HG03469 (cell line): Measurements from ENCODE around the gene TRPC1.
"Not testable (repeated sequence)": the region's sequence is repeated elsewhere in the genome, so short reads cannot be mapped to it uniquely, and the experiment has no call there.

Experiments used
- ATAC-seq: cut with Tn5 transposase; IDR thresholded peaks from one replicate; pipeline ENCODE4 v1.9.1; 2021; ENCODE audit warnings: mild to moderate bottlenecking, moderate library complexity, moderate number of reproducible peaks; ENCODE audit not compliant: unreplicated experiment

Gene TRPC1

DNA sequence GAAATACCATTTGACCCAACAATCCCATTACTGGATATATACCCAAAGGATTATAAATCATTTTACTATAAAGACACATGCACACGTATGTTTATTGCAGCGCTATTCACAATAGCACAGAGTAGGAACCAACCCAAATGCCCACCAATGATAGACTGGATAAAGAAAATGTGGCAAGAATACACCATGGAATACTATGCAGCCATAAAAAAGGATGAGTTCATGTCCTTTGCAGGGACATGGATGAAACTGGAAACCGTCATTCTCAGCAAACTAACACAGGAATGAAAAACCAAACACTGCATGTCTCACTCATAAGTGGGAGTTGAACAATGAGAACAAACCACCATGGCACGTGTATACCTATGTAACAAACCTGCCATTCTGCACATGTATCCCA is 26.7 kb downstream of the TRPC1 start:
- ATAC-seq: not testable (repeated sequence)

DNA sequence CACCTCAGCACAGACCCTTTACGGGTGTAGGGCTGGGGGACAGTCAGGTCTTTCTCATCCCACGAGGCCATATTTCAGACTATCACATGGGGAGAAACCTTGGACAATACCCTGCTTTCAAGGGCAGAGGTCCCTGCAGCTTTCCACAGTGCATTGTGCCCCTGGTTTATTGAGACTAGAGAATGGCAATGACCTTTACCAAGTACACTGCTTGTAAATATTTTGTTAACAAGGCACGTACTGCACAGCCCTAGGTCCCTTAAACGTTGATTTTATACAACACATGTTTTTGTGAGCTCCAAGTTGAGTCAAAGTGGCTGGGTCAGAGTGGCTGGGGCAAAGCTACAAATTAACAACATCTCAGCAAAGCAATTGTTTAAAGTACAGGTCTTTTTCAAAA is 28.8 kb downstream of the TRPC1 start:
- not testable (repeated sequence) for ATAC-seq

DNA sequence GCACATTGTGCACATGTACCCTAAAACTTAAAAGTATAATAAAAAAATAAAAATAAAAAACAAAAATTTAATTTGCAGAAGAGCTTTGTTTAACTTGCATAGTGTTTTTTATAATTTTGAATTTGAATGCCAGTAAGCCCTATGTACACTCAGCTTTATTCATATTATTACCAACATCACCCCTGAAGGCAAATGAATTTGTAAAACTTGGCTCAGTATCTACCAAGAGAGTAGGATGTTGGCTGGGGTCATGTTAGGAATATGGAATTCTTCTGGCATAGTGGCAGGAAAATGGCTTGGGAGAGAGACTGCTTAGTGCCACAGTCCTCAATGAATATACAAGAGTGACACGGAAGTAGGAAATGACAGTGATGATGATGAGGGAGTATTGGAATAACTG is 30.7 kb downstream of the TRPC1 start:
- no peak for ATAC-seq

DNA sequence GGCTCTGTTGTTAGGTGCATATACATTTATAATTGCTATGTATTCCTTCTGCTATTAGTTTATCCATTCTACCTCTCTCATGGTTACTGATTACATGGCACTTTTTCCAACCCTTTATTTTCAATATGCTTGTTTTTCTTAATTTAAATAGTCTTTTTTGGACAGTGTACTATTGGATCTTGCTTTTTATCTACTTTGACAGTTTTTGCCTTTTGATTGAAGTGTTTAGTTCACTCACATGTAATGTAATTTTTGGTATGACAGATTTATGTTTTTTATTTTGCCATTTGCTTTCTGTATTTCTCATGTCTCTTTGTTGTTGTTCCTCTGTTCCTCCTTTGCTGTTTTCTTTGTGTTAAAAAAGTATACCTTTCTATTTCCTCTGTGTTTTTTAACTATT is 44.5 kb downstream of the TRPC1 start:
- ATAC-seq: no peak

DNA sequence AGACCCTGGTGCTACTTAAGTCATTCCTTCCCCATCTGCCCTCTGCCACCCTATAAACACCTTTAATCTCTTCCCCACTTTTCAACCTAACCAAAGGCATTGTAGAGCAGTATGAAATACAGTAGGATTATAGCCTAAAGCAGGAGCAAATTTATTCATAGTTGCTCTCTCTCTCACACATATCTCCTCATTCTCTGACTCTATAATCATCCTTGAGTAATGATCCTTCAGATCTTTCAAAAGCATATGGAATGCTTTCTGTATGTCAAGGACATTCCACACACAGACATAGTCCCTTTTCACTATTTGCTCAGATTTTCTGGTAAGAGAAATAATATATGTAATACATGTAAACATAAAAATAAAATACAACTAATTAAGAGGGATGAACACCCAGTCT is 54.1 kb downstream of the TRPC1 start:
- ATAC-seq: no peak

DNA sequence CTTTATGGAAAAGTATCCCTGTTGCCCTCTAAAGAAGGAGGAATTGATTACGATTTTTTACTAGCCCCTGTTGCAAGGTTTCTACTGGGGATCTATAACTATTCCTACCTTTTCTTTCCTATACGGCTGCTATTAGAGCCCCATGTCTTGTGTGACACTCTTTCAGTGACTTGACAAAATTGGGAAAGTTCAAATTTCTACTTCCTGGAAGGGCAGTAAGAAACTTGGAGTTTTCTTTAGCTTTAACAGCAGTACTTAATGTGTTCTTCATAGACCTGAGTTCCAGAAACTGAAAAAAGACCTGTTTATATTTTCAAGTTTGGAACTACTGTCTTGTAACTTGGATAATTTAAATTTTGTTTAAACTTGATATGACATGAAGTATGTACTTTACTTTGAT is 54.7 kb downstream of the TRPC1 start:
- ATAC-seq: no peak

DNA sequence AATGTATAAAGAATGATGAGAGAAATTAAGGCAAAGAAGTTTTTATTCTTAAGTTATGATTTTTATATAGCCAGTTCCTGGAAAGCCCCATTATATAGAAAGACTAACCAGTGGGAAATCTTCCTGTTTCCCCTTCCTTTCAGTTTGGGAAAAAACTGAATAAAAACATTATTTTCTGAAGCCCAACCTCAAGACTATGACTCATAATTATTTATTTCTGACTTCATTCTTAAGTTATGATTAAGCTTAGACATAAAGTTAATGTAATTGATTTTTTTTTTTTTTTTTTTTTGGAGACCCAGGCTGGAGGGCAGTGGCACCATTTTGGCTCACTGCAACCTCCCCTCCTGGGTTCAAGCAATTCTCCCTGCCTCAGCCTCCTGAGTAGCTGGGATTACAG is 55.8 kb downstream of the TRPC1 start:
- ATAC-seq: no peak

DNA sequence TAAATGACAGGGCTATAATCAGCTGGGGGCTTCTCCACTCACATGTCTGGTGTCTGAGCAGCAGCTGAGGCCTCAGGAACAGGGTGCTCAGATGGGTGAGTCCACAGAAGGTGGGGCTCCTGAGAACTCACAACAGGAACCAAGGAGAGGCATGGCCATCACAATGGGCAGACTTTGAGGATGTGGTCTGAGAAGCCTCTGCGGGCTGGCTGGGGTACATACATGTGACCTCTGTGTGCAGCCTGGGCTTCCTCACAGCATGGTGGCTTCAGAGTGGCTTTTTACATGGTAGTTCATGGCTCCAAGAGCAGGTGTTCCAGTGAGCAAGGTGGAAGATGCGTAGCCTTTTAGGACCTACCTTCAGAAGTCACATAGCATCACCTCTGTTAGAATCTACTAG is 58.8 kb downstream of the TRPC1 start:
- no peak for ATAC-seq

DNA sequence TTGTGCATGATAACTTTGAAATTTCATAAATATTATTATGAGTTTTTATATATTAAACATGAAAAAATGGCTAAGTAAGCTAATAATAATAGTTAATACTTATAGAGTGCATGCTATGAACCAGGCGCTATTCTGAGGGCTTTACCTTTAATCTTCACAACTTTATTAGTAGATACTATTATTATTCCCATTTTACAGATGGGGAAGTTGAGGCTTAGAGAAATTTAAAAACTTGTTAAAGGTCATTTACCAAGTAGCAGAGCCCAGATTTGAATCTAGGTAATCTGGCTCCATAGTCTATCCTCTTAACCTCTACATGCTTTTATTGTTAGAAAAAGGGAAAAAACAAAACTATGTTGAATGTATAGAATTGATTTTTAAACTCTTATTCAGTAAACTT is 60.4 kb downstream of the TRPC1 start:
- ATAC-seq: no peak

DNA sequence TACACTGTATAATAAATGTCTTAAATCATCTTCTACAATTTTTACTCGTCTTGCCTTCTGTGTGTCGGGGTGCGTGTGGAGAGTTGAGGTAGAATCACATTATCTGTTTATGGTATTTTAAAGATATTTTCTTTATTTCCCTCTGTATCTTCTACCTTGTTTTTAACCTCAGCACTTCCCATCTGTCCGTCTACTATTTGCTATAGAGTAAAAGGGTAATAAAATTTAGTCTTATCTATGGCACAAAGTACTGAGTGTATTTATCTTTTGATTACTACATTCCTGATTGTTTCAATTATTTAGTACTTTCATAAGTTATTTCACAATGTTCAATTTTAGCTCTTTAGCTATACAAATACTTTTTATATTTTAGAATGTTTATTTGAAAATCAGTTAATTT is 62.2 kb downstream of the TRPC1 start:
- no peak for ATAC-seq

DNA sequence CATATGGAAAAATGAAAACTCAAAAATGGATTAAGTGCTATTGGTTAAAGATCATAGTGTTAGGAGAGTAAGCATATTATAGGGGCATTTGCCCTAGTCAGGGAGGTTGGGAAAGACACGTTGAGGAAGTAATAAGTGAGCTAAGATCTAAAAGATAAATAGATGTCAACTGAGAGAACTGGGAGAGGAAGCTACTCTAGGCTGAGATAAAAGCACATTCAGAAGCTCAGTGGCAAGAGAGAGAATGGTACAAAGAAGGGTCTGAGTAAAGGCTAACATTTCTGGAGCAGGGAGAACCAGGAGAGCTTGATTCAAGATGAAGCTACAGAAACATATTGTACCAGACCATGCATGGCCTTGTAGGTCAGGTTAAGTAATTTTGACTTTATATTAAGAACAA is 63.9 kb downstream of the TRPC1 start:
- ATAC-seq: no peak

DNA sequence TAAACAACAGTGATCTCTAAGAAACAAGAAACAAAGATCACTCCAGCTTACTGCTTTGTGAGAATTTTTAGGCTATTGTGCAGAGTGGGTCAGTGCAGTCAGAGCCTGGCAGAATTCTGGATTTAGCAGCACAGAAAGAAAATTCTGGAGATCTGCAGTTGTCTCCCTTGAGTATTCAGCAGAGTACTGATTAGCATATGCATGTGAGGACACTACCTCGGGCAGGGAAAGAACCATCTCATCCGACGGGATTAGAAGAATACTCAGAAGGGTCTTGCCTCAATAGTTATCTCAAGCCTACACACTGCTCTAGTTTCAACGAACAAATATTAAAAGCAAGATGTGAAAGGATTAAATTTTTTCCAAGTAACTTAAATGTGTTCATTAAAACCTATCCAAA is 70.7 kb downstream of the TRPC1 start:
- no peak for ATAC-seq

DNA sequence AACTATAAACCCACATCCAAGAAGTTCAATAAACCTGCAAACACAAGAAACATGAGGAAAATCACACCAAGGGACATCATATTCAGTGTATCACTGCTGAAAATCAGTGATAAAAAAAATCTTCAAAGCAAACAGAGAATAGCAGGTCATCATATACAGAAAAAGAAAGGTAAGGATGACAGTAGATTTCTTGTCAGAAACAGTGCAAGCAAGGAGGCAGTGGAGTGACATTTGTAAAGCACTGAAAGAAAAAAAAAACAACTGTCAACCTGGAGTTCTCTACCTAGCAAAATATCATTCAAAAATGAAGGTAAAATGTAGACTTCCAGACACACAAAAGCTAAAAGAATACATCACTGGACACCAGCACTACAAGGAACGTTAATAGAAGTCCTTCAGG is 71.5 kb downstream of the TRPC1 start:
- no peak for ATAC-seq

DNA sequence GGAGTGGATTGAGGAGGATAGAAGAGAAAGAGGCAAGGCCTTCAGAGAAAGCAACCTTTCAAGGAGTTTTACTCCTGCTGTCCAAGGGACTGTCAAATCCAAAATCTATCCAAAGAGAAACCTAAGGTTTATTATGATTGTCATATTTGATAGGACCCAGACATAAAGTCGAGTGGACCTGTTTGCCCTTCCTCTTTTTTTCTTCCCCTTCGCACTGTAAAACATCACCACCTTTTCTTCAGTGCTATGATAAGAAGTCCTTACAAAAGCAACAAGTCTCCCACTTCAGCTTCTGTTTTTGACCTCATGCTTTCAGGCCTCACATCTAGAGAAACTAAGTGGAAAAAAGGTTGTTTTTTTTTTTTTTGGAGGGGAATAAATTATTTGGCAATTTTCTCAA is 73.0 kb downstream of the TRPC1 start:
- ATAC-seq: no peak

DNA sequence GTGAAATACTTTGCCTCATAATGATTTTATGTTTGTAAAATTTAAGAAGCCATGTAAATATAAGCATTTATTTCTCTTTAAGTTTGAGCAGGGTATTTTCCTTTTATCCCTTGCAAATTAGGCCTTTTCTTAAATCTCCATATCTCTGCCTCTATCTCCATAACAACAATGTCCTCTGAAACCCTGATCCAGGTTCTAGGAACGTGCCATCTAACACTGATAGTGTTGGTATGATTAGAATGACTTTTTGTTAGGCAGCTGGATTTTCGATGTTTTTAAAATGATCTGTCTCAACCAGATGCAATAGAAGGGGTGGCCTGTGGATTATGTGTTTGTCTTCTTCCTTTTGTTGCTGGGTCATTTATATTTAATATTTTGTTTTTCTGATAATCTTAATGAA is 77.9 kb downstream of the TRPC1 start:
- no peak for ATAC-seq

DNA sequence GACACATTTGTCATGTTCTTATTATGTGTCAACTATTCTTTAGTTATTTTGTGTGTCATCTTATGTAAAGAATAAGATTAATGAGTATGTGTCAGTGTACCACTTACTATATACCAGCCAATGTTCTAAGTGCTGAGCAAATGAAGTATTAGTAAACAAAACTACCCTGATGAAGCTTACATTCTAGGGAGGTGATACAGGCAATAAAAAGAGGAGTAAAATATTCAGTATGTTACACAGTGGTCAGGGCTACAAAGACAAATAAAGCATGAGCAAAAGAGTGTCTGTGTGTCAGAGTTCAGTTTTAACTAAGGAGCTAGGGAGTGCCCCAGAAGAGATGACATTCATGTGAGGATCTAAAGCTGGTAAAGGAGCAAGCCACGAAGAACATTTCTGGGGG is 79.1 kb downstream of the TRPC1 start:
- ATAC-seq: no peak

DNA sequence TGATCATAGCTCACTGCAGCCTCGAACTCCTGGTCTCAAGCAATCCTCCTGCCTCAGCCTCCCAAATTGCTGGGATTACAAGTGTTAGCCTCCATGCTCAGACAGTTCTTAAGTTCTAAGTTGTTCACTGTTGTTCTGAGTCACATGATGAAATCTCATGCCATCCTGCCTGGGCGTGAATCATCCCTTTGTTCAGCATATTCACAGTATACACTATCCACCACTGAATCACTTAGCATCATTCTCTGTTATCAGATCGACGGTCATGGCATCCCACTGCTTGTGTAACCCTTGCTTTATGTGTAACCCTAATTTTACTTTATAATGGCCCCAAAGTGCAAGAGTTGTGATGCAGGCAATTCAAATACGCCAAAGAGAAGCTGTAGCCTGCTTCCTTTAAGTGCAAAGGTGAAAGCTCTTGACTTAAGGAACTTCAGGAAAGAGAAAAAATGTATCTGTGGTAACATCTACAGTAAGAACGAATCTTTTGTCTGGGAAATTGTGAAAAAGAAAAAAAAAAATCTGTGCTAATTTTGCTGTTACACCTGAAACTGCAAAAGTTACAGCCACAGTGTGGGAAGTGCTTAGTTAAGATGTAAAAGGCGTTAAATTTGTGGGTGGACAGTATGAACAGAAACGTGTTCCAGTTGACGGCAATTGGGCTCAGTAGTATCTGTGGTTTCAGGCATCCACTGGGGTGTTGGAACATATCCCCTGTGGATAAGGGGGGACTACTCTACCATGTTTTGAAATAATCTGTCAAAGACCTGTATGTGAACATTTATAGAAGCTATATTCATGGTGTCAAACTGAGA is 84.5 kb downstream of the TRPC1 start:
- ATAC-seq: no peak

DNA sequence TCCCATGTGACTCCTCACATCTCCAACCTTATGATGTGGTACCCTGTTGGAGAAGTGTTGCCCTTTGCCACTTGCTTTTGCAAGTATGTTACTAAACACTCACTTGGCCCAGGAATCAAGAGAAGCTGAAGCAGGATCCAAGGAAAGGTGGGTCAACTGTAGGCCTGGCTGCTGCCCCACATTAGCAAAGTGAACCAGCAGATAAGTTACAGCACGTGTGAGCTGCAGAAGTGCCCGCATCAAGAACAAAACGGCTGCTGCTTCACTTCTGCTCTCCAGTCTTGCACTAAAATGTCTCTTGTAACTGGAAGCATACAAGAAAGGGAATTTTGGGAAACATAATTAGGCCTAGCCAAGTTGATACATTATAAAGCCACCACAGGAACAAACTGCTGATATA is 85.4 kb downstream of the TRPC1 start:
- no peak for ATAC-seq

DNA sequence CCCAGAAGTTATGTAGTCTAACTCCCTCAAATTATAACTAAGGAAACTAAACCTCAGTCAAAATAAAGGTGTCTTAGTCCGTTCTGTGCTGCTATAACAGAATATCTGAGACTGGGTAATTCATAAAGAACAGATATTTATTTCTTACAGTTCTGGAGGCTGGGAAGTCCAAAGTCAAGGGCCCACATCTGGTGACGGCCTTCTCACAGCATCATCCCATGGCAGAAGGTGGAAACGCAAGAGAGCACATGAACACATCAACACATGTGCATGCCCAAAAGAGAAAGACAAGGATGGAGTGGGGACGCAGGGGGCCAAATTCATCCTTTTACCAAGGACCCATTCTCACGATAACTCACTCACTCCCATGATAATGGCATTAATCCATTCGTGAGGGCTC is 92.0 kb downstream of the TRPC1 start:
- no peak for ATAC-seq

DNA sequence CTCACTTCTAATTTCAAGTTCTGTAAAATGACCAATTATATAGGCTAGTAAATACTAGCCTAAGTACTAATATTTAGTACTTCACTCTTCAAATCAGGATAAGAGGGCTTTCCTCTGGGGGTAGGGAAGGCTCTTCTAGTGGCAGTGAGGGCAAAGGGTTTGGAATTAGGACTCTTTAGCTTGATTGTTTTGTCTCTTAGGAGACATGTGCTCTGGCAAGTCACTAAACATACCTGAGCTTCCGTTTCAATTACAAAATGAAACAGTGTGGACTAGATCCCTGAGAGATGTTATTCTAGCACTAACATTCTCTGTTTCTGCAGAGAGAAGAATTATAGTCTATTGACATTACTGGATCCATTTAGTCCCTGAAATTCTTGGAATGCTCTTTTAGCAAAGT is 93.5 kb downstream of the TRPC1 start:
- ATAC-seq: no peak

DNA sequence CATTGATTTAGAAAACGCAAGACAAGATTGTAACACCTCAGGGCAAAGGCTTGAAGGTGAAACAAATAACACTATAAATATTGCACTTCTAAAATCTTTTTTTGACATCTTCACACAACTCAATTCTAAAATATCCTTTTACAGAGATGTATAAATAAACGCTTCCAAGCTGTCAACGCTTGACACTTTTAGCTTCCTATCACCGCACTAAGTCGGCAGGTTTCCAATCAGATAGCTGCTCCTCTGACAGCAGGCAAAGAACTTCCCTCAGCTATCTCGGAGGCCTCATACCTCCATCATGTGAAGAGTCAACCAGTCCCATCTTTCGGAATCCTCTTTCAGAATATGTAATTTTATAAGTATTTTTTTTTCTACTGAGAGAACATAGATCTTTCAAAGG is 94.1 kb downstream of the TRPC1 start:
- ATAC-seq: no peak

DNA sequence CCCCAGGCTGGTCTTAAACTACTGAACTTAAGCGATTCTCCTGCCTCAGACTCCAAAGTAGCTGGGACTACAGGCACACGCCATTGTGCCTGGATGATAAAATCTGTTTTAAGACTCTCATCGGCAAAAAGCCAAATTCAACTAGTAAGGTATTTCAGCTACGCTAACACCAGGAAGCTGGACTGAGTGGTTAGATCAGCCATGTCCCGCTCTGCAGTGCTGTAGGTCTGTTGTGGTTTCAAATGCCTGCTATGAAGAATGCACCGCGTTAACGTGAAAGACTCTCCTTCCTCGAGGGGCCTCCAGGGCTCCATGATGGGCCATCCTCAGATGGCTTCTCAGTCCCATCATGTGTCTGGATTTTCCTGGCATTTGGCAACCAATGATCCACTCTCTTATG is 94.8 kb downstream of the TRPC1 start:
- no peak for ATAC-seq

DNA sequence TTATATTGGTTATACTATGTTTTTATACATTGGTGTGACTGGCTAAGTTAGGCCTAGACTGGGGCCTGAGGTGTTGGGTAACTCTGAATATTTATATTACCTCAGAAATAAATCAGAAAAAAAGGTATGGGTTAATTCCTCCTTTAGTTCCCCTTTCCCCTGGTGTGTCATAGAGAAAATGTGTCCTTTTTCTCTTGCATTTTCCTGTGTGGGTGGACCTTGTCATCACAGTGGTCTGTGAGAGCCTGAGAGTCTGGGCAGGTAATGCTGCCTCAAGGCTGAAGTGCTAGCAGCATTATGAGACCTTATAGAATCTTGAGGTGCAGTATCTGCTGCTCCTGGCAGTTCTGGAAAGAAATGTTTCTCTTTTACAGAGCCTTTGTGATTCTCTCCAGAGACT is 95.3 kb downstream of the TRPC1 start:
- ATAC-seq: no peak
